GM21381 (cell line): ENCODE data around the gene SGMS1.
A peak's percentile ranks its signal among the peaks of the same experiment; 100 is the strongest.
"Not testable (repeated sequence)": the region's sequence is repeated elsewhere in the genome, so short reads cannot be mapped to it uniquely, and the experiment has no call there.

Experiments
- ATAC-seq: cut with Tn5 transposase; IDR thresholded peaks from one replicate; pipeline ENCODE4 v1.9.1; 2021; ENCODE audit warnings: mild to moderate bottlenecking, moderate library complexity; ENCODE audit not compliant: unreplicated experiment

Gene SGMS1

DNA sequence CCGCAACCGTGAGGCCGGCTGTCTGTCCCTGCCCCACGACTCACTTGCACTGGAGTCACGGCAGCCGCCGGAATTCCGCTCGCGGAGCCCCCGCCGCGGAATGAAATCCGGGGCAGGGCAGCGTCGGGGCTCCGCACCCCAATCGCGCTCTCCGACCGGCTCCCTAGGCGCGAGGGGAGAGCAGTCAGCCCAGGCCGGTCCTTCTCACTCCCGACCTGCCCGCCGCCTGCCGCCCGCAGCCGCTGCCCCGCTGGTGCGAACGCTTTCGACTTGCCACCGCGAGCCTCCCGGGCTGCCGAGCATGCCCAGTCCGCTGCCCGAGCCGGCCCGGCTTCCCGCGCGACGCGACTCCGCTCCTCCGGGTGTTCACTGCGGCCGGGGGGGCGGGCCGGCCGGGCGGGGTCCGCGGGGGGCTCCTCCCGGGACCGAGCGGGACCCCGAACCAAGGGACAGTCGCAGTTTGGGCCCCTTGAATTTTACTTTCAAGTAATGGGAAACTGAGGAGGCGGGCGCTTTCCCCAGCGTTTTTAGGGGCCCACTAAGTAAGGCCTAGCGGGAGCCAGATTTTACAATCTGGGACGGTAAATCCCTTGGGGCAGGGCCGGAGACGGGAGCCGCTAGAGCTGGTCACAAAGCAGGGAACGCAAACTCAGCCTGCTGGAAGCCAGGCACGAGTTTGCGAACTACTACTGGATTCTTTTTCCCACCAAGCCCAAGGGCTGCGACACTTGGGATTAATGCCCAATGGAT, at the start of gene SGMS1:
SGMS1 (minus strand) TSS at position 294 of the 750 bp plus-strand sequence. CDS start 279,842 bp downstream, outside the sequence.
- peak; percentile 27 for ATAC-seq

GRCh38 chr10:50672152-50672551, 48.4 kb upstream of the SGMS1 start:
- ATAC-seq, result peak; percentile 65

DNA sequence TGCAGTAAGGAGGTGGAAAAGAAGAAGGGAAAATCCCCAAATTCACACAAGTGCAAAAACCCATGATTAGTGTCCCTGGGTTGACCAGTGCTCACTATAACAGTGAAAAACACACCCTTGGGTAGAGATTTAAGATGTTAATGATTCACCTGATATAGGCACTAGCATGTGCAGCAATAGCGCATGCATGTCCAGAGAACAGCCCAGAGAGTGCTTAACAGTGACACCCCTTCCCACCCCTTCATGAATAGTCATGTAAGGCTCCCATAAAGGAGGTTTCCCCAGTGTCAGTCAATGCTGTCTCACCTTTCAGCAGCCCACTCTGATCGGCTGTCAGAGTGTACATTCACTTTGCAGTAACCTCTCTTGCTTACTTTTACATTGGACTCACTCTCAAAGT, 47.9 kb upstream of the SGMS1 start:
- not testable (repeated sequence) for ATAC-seq

DNA sequence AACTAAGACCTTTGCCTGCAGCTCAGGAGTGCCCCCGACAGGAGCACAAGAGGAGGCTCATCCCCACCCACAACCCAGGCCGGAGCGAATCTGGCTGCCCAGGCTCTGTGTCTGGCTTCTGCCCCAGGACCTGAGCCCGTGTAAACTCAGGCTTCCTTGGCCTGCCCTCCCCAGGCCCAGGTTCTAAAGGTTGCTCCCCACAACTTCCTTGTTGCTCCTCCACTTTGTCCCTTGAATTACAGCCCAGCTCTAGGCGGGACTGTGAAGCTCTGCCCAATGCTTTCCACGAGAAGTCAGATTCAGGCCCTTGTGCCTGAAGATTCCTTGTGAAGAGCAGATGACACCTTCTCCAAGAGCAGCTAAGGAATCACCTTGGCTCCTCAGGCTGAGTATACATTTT, 46.2 kb upstream of the SGMS1 start:
- ATAC-seq, result not testable (repeated sequence)

GRCh38 chr10:50667353-50667752, 43.6 kb upstream of the SGMS1 start:
- ATAC-seq, result not testable (repeated sequence)

- not testable (repeated sequence) for ATAC-seq
Measured at GRCh38 chr10:50662420-50662819, 38.7 kb upstream of the SGMS1 start.

GRCh38 chr10:50661563-50661962, 37.8 kb upstream of the SGMS1 start:
- ATAC-seq, result not testable (repeated sequence)

DNA sequence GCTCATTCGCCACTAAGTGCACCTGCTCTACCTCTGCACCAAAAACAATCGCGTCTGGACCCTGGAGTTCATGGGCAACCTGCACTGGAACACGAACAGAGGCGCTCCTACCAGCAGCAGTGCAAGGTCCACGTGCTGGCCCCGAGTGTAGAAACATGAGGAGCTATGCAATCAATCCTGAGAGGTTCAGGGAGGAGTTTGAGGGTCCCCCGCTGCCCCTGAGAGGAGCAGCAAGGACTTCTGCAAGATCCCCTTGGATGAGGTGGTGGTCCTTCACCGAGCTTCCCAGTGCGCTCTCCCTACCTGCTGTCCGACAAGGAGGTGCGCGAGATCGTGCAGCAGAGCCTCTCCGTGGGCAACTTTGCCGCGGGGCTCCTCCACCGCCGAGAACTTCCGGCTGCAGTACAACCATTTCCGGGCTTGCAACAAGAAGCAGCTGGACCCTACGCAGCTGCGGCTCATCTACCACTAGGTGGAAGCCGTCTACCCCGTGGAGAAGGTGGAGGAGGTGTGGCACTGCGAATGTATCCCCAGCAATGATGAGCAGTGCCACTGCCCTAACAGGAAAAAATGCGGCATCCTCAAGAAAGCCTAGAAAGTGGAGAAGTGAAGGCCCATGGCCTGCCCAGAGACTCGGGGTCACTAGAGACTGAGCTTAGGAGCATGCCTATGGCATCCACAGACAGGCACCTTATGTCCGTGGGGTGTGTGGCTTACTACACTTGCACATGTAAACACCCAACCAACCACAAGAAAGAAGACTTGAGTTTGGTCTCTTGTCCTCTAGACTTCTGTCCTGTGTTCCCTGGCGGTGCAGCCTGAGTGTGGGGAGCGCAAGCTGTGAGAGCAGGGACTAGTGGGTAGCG, 36.3 kb upstream of the SGMS1 start:
- ATAC-seq, result not testable (repeated sequence)

DNA sequence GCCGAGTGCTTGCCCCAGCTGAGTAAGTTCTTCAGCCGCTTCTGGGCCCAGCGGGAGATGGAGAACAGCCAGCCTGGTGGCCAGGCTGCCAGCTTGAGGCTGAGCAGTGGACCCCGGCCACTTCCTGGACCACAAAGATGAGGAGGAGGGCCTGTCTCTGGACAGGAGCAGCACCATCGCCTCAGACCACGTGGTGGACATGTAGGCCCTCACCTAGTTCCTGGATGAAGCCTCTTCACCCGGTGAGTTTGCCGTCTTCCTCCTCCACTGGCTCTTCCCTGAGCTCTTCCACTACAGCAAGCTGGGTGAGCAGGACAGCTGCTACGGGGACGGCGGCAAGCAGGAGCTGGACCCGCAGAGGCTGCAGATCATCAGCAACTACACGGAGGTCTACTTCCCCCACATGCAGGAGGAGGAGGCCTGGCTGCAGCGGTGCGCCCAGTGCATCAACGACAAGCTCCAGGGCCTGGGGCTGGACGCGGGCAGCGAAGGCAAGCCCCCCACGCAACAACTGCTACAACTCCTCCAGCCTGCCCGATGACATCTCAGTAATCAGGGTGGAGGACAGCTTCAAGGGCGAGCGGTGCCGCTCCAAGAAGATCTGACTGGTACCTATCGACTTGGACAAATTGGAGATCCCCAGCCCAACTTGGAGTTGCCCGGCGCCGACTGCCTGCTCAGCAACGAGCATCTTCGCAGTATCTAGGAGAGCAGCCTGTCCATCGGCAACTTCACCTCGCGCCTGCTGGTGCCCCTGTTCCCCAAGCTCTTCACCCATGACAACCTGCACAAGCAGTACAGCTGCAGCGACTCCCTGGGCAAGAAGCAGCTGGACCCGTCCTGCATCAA, 35.5 kb upstream of the SGMS1 start:
- ATAC-seq, result not testable (repeated sequence)

DNA sequence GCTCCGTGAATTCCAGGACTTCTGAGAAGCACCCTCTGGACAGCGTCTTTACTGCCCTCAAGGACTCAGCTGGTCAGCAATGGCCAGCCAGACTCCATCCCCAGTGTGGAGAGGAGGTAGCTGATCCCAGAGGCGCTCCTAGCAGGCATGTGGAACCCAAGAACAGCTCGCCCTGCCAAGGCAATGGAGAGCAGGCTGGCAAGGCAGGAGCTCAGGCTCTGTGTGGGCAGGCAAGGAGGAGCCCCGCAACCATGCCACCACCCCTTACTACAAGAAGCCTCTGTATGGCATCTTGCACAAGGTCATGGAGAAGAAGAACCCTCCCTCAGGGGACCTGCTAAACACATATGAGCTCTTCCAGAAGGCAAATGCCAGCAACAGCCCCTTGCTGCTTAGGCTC, 34.4 kb upstream of the SGMS1 start:
- ATAC-seq, result no peak

DNA sequence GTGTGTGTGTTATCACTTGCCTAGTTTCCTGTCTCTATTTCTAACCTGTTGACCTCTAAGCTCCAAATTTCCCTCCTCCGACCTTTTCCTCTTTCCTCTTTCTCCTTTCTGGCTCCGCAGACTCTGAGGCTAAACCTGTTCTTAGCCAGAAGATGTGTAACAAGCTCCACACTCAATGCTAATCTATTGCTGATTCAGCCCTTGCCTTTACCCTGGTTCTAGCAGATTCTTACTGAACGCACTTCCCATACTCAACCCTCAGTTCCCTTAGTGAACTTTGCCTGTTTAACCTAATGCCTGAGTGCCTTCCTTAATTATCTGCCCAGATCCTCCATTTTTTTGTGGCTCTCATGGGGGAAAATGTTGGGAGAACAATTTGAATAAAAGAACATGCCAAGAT, 30.0 kb upstream of the SGMS1 start:
- ATAC-seq, result no peak

GRCh38 chr10:50653142-50653541, 29.4 kb upstream of the SGMS1 start:
- no peak for ATAC-seq

GRCh38 chr10:50651808-50652207, 28.1 kb upstream of the SGMS1 start:
- no peak for ATAC-seq

GRCh38 chr10:50650481-50650880, 26.7 kb upstream of the SGMS1 start:
- no peak for ATAC-seq

DNA sequence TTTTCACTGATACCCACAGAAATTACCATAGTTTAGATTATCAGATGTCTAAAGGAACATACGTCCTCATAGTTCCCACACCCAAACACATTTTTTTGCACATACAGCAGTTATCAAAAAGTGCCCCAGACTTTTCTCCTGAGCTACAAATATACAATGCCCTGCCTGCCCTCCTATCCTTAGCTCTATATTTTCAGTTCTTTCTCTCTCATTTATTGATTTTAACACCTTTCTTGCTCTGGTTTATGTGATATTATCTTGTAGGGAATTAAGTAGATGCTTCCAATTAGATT, 25.1 kb upstream of the SGMS1 start:
- ATAC-seq, result no peak

GRCh38 chr10:50648089-50648934, 24.6 kb upstream of the SGMS1 start:
- peak; percentile 87 for ATAC-seq

DNA sequence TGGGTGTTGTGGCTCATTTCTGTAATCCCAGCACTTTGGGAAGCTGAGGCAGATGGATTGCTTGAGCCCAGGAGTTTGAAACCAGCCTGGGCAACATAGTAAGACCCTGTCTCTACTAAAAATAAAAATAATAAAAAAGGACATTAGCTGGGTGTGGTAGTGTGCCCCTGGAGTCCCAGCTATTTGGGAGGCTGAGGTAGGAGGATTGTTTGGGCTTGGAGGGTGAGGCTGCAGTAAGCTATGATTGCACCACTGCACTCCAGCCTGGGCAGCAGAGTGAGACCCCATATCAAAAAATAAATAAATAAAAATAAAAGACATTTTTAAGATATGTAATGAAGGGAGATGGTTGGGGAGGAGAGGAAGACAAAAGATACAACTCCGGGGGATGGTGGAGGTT, 23.6 kb upstream of the SGMS1 start:
- ATAC-seq, result not testable (repeated sequence)

- no peak for ATAC-seq
Measured at GRCh38 chr10:50645236-50645635, 21.5 kb upstream of the SGMS1 start.

GRCh38 chr10:50641626-50642025, 17.9 kb upstream of the SGMS1 start:
- no peak for ATAC-seq

- no peak for ATAC-seq
Measured at GRCh38 chr10:50640238-50640637, 16.5 kb upstream of the SGMS1 start.
